ENCODE measurements around the gene C4BPA.

Gene C4BPA

DNA sequence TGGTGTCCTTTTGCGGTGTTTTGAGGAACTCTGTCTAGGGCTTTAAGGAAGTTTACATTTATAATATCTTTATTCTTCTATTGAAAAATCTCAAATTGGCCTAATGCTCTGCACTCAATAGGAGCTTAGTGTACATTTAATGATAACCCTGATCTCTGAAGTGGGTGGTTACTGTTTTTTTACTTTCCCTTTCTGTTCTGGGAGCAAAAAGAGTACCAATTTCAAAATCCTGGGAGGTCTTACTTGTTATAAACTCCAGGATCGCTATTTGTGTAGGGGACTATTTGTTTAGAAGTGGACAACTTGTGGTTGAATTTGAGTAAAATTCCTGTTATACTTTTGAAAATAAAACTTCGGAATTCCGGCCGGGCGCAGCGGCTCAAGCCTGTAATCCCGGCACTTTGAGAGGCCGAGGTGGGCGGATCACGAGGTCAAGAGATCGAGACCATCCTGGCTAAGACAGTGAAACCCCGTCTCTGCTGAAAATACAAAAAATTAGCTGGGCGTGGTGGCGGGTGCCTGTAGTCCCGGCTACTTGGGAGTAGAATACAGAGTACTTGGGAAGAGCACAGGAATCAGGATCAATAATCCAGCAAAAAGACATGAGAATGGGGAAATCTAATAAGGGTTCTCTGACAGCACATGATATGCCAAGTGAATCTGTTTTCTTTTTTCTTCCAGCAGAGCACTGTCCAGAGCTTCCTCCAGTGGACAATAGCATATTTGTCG is 14.2 kb upstream of the C4BPA start:
- FAIRE-seq (no peak), DNase-seq (ENCODE audit: insufficient read length, low spot score) (no peak)
- TF ChIP-seq, protein P1, sequence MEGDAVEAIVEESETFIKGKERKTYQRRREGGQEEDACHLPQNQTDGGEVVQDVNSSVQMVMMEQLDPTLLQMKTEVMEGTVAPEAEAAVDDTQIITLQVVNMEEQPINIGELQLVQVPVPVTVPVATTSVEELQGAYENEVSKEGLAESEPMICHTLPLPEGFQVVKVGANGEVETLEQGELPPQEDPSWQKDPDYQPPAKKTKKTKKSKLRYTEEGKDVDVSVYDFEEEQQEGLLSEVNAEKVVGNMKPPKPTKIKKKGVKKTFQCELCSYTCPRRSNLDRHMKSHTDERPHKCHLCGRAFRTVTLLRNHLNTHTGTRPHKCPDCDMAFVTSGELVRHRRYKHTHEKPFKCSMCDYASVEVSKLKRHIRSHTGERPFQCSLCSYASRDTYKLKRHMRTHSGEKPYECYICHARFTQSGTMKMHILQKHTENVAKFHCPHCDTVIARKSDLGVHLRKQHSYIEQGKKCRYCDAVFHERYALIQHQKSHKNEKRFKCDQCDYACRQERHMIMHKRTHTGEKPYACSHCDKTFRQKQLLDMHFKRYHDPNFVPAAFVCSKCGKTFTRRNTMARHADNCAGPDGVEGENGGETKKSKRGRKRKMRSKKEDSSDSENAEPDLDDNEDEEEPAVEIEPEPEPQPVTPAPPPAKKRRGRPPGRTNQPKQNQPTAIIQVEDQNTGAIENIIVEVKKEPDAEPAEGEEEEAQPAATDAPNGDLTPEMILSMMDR (IDR thresholded peaks at IDR 0.05; ENCODE audit: insufficient read depth, missing control alignments) = no peak

- no peak for FAIRE-seq
- no peak for DNase-seq (ENCODE audit: insufficient read length, low spot score)
- TF ChIP-seq, protein P1 (IDR thresholded peaks at IDR 0.05; ENCODE audit: insufficient read depth, missing control alignments) = no peak
Measured at GRCh38 chr1:207091200-207091908, 12.7 kb upstream of the C4BPA start.

DNA sequence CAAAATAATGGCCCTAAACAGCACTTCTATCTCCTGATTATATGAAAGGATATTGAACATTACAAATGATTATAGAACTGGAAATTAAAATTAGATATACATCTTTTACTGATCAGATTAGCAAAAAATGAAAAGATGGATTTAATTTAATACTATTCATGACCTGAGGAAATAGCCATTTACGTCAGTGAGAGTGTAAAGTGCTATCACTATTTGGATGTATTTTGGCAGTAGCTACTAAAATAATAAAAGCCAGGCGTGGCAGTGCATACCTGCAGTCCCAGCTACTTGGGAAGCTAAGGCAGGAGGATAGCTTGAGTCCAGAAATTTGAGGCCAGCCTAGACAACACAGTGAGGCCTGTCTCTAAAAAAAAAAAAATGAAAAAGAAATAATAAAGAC is 10.1 kb upstream of the C4BPA start:
- TF ChIP-seq, protein P1 (IDR thresholded peaks at IDR 0.05; ENCODE audit: insufficient read depth, missing control alignments) = no peak
- FAIRE-seq (no peak), DNase-seq (ENCODE audit: insufficient read length, low spot score) (no peak)

GRCh38 chr1:207097871-207098324 is 6.1 kb upstream of the C4BPA start:
- no peak for DNase-seq (ENCODE audit: insufficient read length, low spot score)
- no peak for FAIRE-seq
- TF ChIP-seq, protein P1 (IDR thresholded peaks at IDR 0.05; ENCODE audit: insufficient read depth, missing control alignments) = no peak

DNA sequence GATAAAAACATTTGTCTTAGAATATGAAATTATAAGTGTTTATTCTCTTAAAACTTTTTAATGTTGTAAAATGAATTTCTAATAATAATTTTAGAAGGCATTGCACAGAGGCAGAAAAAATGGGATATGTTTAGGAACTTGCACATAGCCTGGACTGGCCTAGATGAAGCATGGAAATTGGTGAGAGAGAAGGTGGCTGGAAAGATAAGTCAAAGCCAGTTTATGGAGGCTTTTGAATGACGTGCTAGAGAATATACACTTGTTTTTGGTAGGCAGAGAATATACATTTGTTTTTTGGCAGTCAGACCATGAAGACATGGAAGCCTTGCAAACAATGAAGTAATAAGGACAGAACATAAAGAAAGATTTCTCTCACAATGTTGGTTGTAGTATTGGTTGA is 2.3 kb upstream of the C4BPA start:
- no peak for DNase-seq (ENCODE audit: insufficient read length, low spot score)
- TF ChIP-seq, protein P1 (IDR thresholded peaks at IDR 0.05; ENCODE audit: insufficient read depth, missing control alignments) = no peak
- no peak for FAIRE-seq

DNA sequence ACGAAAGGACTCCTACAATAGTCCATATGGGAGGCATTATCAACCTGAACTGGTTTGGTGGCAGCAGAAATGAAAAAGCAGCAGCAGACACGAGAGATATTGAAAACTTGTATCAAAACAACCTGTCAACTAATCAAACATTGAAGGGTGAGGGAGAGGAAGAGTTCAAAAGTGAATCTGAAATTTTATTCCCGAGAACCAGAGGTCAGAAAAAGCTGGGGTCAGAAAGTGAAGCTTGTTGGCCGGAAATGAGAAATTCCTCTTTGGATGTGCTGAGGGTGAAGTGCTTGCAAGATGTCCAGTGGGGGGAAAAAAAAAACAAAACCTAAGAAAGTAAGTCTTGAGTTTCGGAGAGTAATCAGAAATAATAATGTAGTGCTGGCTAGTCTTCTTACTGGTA is 1.9 kb upstream of the C4BPA start:
- TF ChIP-seq, protein P1 (IDR thresholded peaks at IDR 0.05; ENCODE audit: insufficient read depth, missing control alignments) = no peak
- no peak for DNase-seq (ENCODE audit: insufficient read length, low spot score)
- no peak for FAIRE-seq

GRCh38 chr1:207102659-207103058 is 1.4 kb upstream of the C4BPA start:
- TF ChIP-seq, protein P1 (IDR thresholded peaks at IDR 0.05; ENCODE audit: insufficient read depth, missing control alignments) = no peak
- FAIRE-seq (no peak), DNase-seq (ENCODE audit: insufficient read length, low spot score) (no peak)
